ENCODE measurements around the gene SLC35D2.

- TF ChIP-seq POLR2A (IDR thresholded peaks at IDR 0.05; ENCODE audit: low read depth) = no peak
- TF ChIP-seq CTCF (IDR thresholded peaks at IDR 0.05) = no peak
- no peak for TF ChIP-seq EP300 (IDR thresholded peaks at IDR 0.05)
- no peak for TF ChIP-seq POLR2AphosphoS5 (IDR thresholded peaks at IDR 0.05)
Measured at GRCh38 chr9:96399325-96399633, 15.8 kb upstream of the SLC35D2 start.
